Placental pericyte (primary cell): Measurements from ENCODE around the gene RFX8. TPM values are rescaled to one million over a fixed set of nuclear protein-coding genes. Genes with fewer than 3 reads are reported as not detected.

Experiments used
- total RNA-seq: library from RNA; depleted of rRNA; stranded (reverse); fragments of >200 nt; gene quantifications from 2 replicates; pipeline ENCODE4 v1.2.3, GENCODE V29; 2012

The RFX8 gene
- total RNA-seq, result 3.1 and 23.3 TPM in 2 replicates

DNA sequence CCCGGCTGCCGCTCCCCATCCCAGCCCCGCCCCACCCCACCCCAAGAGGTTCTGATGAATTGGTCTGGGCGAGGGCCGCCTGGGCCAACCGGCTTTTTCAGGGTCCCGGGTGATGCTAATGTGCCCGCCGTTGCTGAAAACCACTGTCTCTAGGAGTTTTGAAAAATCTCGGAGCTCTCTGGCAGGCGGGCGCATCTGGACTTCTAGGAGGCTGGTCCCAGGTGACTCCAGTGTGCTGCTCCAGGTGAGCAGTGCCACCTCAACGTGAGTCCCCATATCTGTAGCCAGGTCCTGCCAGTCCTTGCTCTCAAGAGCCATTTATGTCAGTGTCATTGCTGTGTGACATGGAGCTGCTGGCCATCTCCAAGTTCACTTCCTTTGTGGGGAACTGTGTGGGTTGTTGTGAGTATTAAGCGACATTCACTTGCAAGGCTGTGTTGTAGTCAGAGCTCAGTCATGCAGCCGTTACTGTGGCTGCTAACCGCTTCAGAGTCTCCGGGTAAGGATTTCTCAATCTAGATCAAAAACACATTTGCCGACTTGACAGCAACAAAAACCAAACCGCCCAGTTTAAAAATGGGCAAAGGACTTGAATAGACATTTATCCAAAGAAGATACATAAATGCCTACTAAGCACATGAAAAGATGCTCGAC lies at the start of gene RFX8:
Gene RFX8, minus strand, starts transcription at position 382 of the 654 bp plus-strand sequence. CDS start 8,264 bp downstream, outside the sequence.

DNA sequence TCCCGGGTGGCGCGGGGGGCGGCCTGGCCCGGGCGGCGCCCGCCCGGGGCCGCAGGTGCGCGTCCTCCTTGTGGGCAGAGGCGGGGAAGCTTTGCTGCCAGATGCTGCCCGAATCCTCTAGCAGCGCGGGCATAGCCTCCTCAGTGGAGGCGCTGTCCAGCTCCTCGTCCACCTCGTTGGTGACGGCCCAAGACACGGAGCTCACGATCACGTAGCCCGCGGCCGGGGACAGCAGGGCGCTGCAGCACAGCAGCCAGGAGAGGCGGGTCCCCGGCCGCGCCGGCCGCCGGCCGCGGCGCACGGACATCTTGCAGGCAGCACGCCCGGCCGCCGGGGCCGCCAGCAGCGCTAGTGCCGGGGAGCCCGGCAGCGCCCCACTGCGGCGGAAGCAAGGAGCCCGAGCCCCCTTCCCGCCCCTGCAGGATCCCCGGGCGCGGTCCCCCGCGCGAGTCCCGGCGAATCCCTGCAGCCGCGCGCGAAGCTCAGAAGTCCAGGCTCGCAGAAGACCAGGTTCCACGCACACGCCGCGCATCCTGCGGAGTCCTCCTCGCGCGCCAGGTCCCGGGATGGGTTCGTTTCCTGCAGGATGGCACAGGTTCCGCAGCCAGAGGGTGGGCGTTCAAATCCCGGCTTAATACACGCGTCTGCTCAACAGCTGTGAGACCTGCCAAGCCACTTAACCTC lies 87.6 kb downstream of the RFX8 start, which contains the start of gene CREG2:
Gene CREG2, minus strand, starts transcription at position 353 of the 684 bp plus-strand sequence. Its CDS starts 46 bp downstream, at position 307.

Other genes starting within 250 kb of the RFX8 start
- gene CNOT11, start 222.2 kb downstream of the RFX8 start, total RNA-seq, result 67.6 and 73.3 TPM in 2 replicates
- gene RNF149, start 166.4 kb downstream of the RFX8 start, total RNA-seq, result 57.8 and 104 TPM in 2 replicates
- 1.3 TPM in 1 of 2 replicates, not detected in the other for gene CREG2, start 87.6 kb downstream of the RFX8 start, total RNA-seq
- 217 and 312 TPM in 2 replicates for gene MAP4K4, start 222.6 kb upstream of the RFX8 start, total RNA-seq